ENCODE measurements around the gene NR1H3. TPM values are rescaled to one million over a fixed set of nuclear protein-coding genes. Genes with fewer than 3 reads are reported as not detected.

Gene NR1H3
- 31.4 and 34.0 TPM in 2 replicates for total RNA-seq

GRCh38 chr11:47257517-47258316, at the start of gene NR1H3:
Gene NR1H3 (plus strand): TSS chr11:47257996. CDS start chr11:47259217, 1,221 bp downstream.

GRCh38 chr11:47248664-47249377, 9.0 kb upstream of the NR1H3 start, which contains the start of gene ACP2:
Gene ACP2 (minus strand): TSS chr11:47248814. CDS start chr11:47248789, 25 bp downstream.

GRCh38 chr11:47269829-47270305, 12.1 kb downstream of the NR1H3 start, which contains the start of gene MADD:
Gene MADD (plus strand): TSS chr11:47270133.

Other genes with a start within 250 kb of the NR1H3 start
- 105 and 110 TPM in 2 replicates for gene ARFGAP2, start 81.1 kb upstream of the NR1H3 start, total RNA-seq
- gene PACSIN3, start 71.6 kb upstream of the NR1H3 start, total RNA-seq: 34.8 and 41.2 TPM in 2 replicates
- gene DDB2, start 43.0 kb upstream of the NR1H3 start, total RNA-seq: 37.7 and 42.7 TPM in 2 replicates
- gene ACP2, start 9.2 kb upstream of the NR1H3 start, total RNA-seq: 40.1 and 44.9 TPM in 2 replicates
- gene MADD, start 12.1 kb downstream of the NR1H3 start, total RNA-seq: 13.3 and 16.6 TPM in 2 replicates
- not detected in 2 replicates for gene MYBPC3, start 94.7 kb downstream of the NR1H3 start, total RNA-seq
- gene SPI1, start 120.6 kb downstream of the NR1H3 start, total RNA-seq: not detected in 2 replicates
- 118 and 120 TPM in 2 replicates for gene SLC39A13, start 150.6 kb downstream of the NR1H3 start, total RNA-seq
- gene PSMC3, start 168.4 kb downstream of the NR1H3 start, total RNA-seq: 227 and 241 TPM in 2 replicates
- gene RAPSN, start 191.1 kb downstream of the NR1H3 start, total RNA-seq: not detected in 2 replicates

Measured in bronchus fibroblast of lung (primary cell).